Cardiac muscle cell (in vitro differentiated cells and primary cell): ENCODE measurements around the gene MARK1. TPM values are rescaled to one million over a fixed set of nuclear protein-coding genes. Genes with fewer than 3 reads are reported as not detected.

Experiments used
- DNase-seq, 2 donors: peaks; one replicate each; pipeline versions ENCODE4 v3.0.0 to v3.0.0-alpha.2; 2010 to 2017; ENCODE audit warnings: low read depth in 1 of 2, low spot score in 1 of 2
- H3K27ac ChIP-seq: fragments of 200-600 bp; sonication (generic); 2 replicates; pipeline ENCODE4 v1.5.1; 2016
- H3K27me3 ChIP-seq: fragments of 200-600 bp; sonication (generic); 2 replicates; pipeline ENCODE4 v1.6.0; 2016; ENCODE audit warnings: control low read depth
- H3K36me3 ChIP-seq: fragments of 200-600 bp; sonication (generic); 2 replicates; pipeline ENCODE4 v1.5.1; 2016; ENCODE audit warnings: control low read depth
- H3K4me1 ChIP-seq: fragments of 200-600 bp; sonication (generic); 2 replicates; pipeline ENCODE4 v1.8.1; 2017; ENCODE audit warnings: low read depth, mild to moderate bottlenecking, mixed run types
- H3K4me3 ChIP-seq: fragments of 200-600 bp; sonication (generic); 2 replicates; pipeline ENCODE4 v1.5.1; 2016; ENCODE audit warnings: mild to moderate bottlenecking
- H3K9me3 ChIP-seq: fragments of 200-600 bp; sonication (generic); 2 replicates; pipeline ENCODE4 v1.5.1; 2017; ENCODE audit warnings: low read depth, mild to moderate bottlenecking, control low read depth
- polyA plus RNA-seq: library from polyadenylated mRNA; unstranded; fragments of >200 nt; fragmentation: Nextera tagmentation; extraction: Ambion mirVana; gene quantifications from 2 replicates; pipeline ENCODE4 v1.2.1, GENCODE V29; 2016
- total RNA-seq: library from RNA; depleted of rRNA; stranded (reverse); fragments of >200 nt; gene quantifications from 2 replicates; pipeline ENCODE4 v1.2.3, GENCODE V29; 2016
- TF ChIP-seq, protein P1 (sequence below): IDR thresholded peaks from 2 replicates; pipeline ENCODE4 v1.5.1; 2012; ENCODE audit warnings: low read depth, mild to moderate bottlenecking, low read length

Gene MARK1
- total and polyA plus RNA-seq, 2 experiments from 2014 or later, result 24.6 to 25.2 TPM

DNA sequence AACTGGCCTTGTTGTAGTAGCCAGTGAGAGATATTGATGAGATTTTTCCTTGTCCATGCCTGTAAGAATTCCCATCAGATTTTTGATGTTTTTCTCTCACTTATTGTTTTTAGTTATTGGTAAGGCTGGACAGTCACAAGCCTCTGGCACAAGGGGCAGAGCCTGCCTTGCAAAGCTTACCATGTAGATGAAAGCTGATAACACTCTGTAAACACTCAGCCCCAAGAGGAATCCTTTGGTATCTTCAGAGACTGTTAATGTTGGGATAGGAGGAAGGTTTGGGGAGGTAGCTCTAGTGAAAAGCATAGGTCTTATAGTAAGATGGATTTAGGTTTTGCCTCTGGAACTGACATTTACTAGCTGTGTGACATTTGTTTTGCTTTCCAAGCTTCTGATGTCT is 37.7 kb downstream of the MARK1 start:
- Histone ChIP-seq H3K36me3 (no peaks in the 10 kb centered on the region), H3K4me1 (peaks cover 14% of the 10 kb centered on the region), H3K9me3 (no peaks in the 10 kb centered on the region), H3K27ac (peak overlapping the region; percentile 25), H3K27me3 (no peaks in the 10 kb centered on the region), H3K4me3 (no peak overlapping the region)
- TF ChIP-seq, protein P1, sequence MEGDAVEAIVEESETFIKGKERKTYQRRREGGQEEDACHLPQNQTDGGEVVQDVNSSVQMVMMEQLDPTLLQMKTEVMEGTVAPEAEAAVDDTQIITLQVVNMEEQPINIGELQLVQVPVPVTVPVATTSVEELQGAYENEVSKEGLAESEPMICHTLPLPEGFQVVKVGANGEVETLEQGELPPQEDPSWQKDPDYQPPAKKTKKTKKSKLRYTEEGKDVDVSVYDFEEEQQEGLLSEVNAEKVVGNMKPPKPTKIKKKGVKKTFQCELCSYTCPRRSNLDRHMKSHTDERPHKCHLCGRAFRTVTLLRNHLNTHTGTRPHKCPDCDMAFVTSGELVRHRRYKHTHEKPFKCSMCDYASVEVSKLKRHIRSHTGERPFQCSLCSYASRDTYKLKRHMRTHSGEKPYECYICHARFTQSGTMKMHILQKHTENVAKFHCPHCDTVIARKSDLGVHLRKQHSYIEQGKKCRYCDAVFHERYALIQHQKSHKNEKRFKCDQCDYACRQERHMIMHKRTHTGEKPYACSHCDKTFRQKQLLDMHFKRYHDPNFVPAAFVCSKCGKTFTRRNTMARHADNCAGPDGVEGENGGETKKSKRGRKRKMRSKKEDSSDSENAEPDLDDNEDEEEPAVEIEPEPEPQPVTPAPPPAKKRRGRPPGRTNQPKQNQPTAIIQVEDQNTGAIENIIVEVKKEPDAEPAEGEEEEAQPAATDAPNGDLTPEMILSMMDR, result no peak
- no peak for DNase-seq

DNA sequence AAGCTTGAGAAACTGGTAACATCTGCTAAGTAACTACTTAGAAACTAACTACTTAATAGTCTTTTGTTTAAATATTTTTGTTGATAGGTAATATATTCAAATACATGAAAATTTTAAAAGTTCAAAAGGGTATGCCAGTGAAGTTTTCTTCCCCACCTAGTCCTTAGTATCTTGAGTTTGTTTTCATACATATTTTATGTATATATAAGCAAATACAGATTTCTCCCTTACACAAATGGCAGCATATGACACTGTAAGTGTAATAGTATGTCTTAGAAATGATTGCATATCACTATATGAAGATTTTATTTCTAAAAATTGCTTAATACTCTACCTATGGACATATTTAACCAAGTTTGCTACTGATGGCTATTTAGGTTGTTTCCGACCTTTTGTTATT is 38.9 kb downstream of the MARK1 start:
- TF ChIP-seq, protein P1, result no peak
- H3K27me3 ChIP-seq, result no peaks in the 10 kb centered on the region
- no peak for DNase-seq

DNA sequence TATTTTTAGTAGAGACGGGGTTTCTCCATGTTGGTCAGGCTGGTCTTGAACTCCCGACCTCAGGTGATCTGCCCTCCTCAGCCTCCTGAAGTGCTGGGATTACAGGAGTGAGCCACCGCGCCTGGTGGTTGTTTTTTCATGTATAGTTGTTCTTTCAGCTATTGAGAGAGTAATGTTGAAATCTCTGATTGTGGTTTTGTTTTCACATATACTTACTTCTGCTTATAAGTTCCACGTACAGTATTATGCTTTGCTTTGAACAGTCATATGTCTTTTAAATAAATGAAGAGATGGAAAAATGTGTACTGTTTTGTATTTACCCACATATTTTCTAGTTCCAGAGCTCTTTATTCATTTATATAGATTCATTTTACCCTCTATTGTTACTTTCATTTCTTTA is 44.5 kb downstream of the MARK1 start:
- Histone ChIP-seq H3K9me3 (no peaks in the 10 kb centered on the region), H3K36me3 (no peaks in the 10 kb centered on the region), H3K27ac (no peak overlapping the region), H3K4me3 (no peak overlapping the region), H3K27me3 (no peaks in the 10 kb centered on the region), H3K4me1 (no peaks in the 10 kb centered on the region)
- TF ChIP-seq, protein P1, result no peak
- DNase-seq, result no peak

More for the DNA sequence above, 38.9 kb downstream of the MARK1 start:
- Histone ChIP-seq H3K9me3 (no peaks in the 10 kb centered on the region), H3K27ac (no peak overlapping the region), H3K4me3 (no peak overlapping the region), H3K36me3 (no peaks in the 10 kb centered on the region), H3K4me1 (peaks cover 14% of the 10 kb centered on the region)

DNA sequence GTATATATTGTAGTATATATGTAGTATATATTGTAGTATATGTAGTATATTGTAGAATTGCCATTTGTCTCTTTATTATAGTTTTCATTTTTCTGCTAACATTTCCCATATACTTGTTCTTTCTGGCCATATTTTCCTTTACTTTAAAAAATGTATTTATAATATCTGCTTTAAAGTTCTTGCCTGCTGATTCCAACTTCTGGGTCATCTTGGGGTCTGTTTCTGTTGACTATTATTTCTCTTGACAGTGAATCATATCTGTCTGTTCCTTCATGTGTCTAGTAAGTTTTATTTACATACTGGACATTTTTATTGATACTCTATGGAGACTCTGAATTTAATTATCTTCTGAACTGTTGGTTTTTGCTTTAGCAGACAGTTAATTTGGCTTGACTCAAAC is 45.9 kb downstream of the MARK1 start:
- TF ChIP-seq, protein P1, result no peak
- H3K27me3 ChIP-seq, result no peaks in the 10 kb centered on the region
- no peaks in the 10 kb centered on the region for H3K9me3 ChIP-seq
- no peak overlapping the region for H3K4me3 ChIP-seq
- H3K27ac ChIP-seq, result no peak overlapping the region
- no peaks in the 10 kb centered on the region for H3K4me1 ChIP-seq
- H3K36me3 ChIP-seq, result no peaks in the 10 kb centered on the region
- DNase-seq, result no peak

DNA sequence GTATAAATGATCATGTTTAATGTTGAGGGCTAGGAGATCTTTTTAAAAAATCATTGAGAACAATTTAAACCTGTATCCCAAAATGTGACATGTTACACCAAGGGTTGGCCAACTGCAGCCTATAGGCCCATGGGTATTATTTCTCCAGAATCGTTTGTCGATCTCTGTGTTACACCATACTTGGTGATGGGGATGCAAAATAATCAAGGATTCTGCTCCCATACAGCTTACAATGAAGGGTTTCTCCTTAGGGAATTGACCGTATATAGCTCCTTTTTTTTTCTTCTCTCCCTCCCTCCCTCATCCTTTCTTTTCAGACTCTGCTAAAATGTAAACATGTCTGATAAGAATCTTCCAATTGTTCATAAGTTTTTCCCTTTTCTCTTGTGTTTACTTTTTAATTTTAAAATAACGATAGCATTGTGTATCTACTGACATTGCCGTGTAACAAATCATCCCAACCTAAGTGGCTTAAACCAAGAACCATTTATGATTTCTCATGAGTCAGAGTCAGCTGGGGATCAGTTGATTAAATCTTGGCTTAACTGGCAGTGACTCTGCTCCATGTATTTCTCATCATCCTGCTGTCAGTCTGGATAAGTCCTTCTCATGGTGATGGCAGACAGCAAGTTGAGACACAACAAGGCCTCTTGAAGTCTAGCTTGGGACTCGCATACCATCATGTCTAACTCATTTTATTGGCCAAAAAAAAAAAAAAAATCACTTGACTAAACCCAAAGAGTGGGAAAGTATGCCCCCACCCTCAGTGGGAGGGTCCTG is 48.0 kb downstream of the MARK1 start:
- H3K36me3 ChIP-seq, result no peaks in the 10 kb centered on the region
- TF ChIP-seq, protein P1, result no peak
- DNase-seq, result no peak
- no peaks in the 10 kb centered on the region for H3K4me1 ChIP-seq
- no peak overlapping the region for H3K27ac ChIP-seq
- no peaks in the 10 kb centered on the region for H3K27me3 ChIP-seq
- H3K4me3 ChIP-seq, result no peak overlapping the region
- H3K9me3 ChIP-seq, result no peaks in the 10 kb centered on the region
